Urinary bladder (tissue), 4 donors: Measurements from ENCODE around the gene EMILIN1. TPM values are rescaled to one million over a fixed set of nuclear protein-coding genes. Genes with fewer than 3 reads are reported as not detected.

ENCODE experiments used
- DNase-seq: peaks from one replicate; pipeline ENCODE4 v3.0.0-alpha.2; 2015; ENCODE audit errors: extremely low spot score
- H3K27ac ChIP-seq: one replicate; pipeline ENCODE4 v1.5.1; 2013; ENCODE audit warnings: low read depth, mild to moderate bottlenecking, moderate library complexity
- H3K36me3 ChIP-seq: one replicate; pipeline ENCODE4 v1.6.1; 2013; ENCODE audit warnings: mild to moderate bottlenecking, moderate library complexity; ENCODE audit not compliant: insufficient read depth
- H3K4me1 ChIP-seq: one replicate; pipeline ENCODE4 v1.6.1; 2013; ENCODE audit warnings: mild to moderate bottlenecking, moderate library complexity; ENCODE audit not compliant: insufficient read depth
- H3K4me3 ChIP-seq: one replicate; pipeline ENCODE4 v1.5.1; 2013; ENCODE audit warnings: low read depth, low read length
- WGBS: extraction: QIAGEN DNeasy Blood & Tissue Kit; methylation state at CpG from one replicate; pipeline ENCODE4 v1.1.7; 2013; 5-methylcytosine and 5-hydroxymethylcytosine counted together
- polyA plus RNA-seq: library from polyadenylated mRNA; stranded (reverse); fragments of 200-250 nt; gene quantifications from one replicate; pipeline ENCODE4 v1.2.3, GENCODE V29; 2013
- total RNA-seq: library from RNA; depleted of rRNA; stranded (reverse); fragments of >200 nt; gene quantifications from one replicate; pipeline ENCODE4 v1.2.3, GENCODE V29; 2014
- donor health status: healthy with polysubstance abuse.
- donor health status: healthy.

EMILIN1 gene
- total and polyA plus RNA-seq, 2 donors, result 122 to 347 TPM

- Histone ChIP-seq H3K4me1 (no peaks in the 10 kb centered on the region), H3K36me3 (no peaks in the 10 kb centered on the region), H3K27ac (peak overlapping the region; percentile 70), H3K4me3 (peak overlapping the region; percentile 58)
- WGBS, result 7% methylated on average over 52 of the region's 52 CpGs
- no peak for DNase-seq
These were observed 28.8 kb upstream of the EMILIN1 start for GRCh38 chr2:27049422-27050280.

GRCh38 chr2:27050281-27050995 is 28.0 kb upstream of the EMILIN1 start:
- WGBS, result under 1% methylated on average over 48 of the region's 48 CpGs
- DNase-seq, result peak; percentile 96
- peak overlapping the region; percentile 74 for H3K4me3 ChIP-seq
- no peaks in the 10 kb centered on the region for H3K4me1 ChIP-seq
- H3K27ac ChIP-seq, result peak overlapping the region; percentile 79
- H3K36me3 ChIP-seq, result no peaks in the 10 kb centered on the region

DNA sequence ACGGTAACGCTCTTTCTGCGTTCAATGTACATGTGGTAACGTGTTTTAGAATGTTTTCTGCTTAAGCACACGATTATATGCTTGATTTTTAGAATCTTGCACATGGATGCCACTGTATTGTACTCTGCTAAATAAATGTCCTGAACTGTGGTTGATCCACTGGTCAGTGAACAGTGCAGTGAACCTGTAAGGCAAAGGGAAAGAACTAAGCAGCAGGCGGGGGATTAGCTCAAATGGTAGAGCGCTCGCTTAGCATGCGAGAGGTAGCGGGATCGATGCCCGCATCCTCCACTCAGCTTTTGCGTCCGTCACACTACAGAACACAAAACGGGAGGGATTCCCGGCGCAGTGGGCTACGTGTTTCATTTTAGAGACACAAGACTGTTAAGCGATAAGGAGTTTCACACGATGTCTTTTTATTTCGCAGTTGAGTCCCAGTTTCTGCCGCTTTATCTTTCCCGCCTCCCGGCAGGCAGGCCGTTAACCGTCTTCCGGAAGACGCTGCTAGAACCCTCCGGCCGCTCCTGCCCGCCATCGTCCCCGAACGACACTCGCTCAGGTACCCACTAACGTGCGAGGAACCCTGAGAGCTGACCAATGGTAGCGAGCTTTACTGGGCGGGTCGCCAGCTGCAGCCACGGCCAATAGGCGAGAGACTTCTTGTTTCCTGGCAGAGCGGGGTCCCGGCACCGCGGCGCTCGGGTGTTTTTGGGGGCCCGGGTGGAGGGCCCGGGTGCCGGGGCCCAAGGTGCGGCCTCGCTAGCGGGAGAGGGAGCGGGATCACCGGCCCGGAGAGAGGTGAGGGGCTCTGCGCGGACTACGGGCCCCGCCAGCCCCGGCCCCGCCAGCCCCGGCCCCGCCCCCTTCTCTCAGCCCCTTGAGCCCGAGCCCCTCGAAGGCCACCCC is 27.2 kb upstream of the EMILIN1 start, which contains the start of gene AGBL5:
TSS of gene AGBL5 (plus strand) at position 673 of the 906 bp plus-strand sequence. CDS start 1,291 bp downstream, outside the sequence.
- WGBS, result under 1% methylated on average over 67 of the region's 67 CpGs
- H3K4me3 ChIP-seq, result peak within 1 kb of the TSS; percentile 74
- peak within 1 kb of the TSS; percentile 82 for H3K27ac ChIP-seq
- no peaks in the 10 kb centered on the region for H3K36me3 ChIP-seq
- no peaks in the 10 kb centered on the region for H3K4me1 ChIP-seq
- DNase-seq, result peak; percentile 88

DNA sequence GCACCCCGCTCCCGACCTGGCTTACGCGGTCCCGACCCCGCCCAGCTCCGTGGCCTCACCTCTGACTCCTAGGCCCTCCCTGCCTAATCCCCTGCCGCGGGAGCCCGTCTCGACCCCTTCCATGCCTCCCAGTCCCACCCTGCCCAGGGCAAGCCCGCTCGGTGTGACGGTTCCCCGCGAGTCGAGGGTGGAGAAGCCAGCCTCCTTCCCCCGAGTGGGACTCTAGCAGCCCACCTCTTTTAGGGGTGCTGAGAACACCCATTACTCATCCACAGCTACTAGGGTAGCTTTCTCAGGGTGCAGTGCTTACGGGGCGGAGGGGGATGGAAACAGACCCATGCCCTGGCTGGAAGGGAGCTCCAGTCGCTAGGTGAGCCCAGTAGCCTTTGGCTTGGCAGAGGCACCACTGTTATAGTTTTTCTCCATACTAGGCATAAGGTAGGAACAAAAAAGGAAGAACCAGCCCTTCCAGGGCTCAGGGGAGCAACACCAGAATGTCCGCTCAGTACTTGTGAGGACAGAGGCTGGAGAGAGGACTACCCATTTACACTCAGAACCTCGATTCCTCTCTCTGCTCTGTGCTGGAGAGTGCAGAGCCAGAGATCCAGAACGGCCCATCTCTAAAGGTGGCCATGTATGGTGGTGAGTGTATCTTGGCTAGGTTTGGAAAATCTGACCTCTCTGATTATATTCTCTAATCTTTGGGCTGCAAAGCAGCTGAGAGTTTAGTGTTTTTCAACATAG is 26.3 kb upstream of the EMILIN1 start:
- 4% methylated on average over 23 of the region's 24 CpGs for WGBS
- no peaks in the 10 kb centered on the region for H3K36me3 ChIP-seq
- no peak for DNase-seq

DNA sequence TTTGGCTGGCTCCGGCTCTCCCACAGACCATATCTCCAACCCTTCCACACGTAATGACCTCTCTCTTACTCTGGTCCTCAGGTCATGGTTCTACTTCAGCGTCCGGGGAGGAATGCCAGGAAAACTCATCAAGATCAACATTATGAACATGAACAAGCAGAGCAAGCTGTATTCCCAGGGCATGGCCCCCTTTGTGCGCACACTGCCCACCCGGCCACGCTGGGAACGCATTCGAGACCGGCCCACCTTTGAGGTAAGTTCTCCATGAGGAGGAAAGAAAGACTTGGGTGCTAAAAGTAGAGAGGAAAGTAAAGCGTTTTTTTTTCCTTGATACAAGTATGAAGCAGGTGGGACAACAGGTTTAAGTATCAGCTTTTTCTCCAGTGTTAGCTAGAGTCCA is 25.1 kb upstream of the EMILIN1 start:
- H3K36me3 ChIP-seq, result no peaks in the 10 kb centered on the region
- WGBS, result 86% methylated on average over 11 of the region's 11 CpGs
- no peak overlapping the region for H3K4me3 ChIP-seq

More for the DNA sequence above, 26.3 kb upstream of the EMILIN1 start:
- Histone ChIP-seq H3K4me3 (peak overlapping the region; percentile 74), H3K4me1 (no peaks in the 10 kb centered on the region), H3K27ac (peak overlapping the region; percentile 73)

GRCh38 chr2:27053776-27054175 is 24.6 kb upstream of the EMILIN1 start:
- 91% methylated on average over 8 of the region's 8 CpGs for WGBS
- Histone ChIP-seq H3K4me3 (no peak overlapping the region), H3K27ac (no peak overlapping the region), H3K4me1 (no peaks in the 10 kb centered on the region), H3K36me3 (no peaks in the 10 kb centered on the region)
- no peak for DNase-seq

More for the DNA sequence above, 25.1 kb upstream of the EMILIN1 start:
- DNase-seq, result no peak
- no peaks in the 10 kb centered on the region for H3K4me1 ChIP-seq
- no peak overlapping the region for H3K27ac ChIP-seq

- H3K4me1 ChIP-seq, result no peaks in the 10 kb centered on the region
- WGBS, result 94% methylated on average over 11 of the region's 11 CpGs
- no peak for DNase-seq
- no peaks in the 10 kb centered on the region for H3K36me3 ChIP-seq
- H3K27ac ChIP-seq, result no peak overlapping the region
- H3K4me3 ChIP-seq, result no peak overlapping the region
These were observed 23.7 kb upstream of the EMILIN1 start for GRCh38 chr2:27054721-27055120.

DNA sequence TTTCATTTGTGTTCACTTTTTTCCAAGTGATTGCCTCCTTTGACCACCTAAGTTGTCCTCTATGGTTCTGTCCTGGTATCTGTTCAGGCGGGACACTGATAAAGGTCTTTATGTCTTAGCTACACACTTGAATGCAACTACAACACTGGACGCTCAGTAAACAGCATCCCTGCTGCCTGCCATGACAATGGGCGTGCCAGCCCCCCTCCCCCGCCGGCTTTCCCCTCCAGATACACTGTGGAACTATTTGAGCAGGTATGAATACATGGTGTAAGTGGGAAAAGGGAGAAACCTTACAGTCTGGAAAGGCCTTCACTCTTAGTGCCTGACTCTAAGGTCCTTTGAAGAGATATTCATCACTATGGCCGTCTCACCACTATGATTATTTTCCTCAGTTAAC is 21.2 kb upstream of the EMILIN1 start:
- Histone ChIP-seq H3K4me3 (no peak overlapping the region), H3K4me1 (no peaks in the 10 kb centered on the region), H3K27ac (no peak overlapping the region), H3K36me3 (no peaks in the 10 kb centered on the region)
- 93% methylated on average over 6 of the region's 6 CpGs for WGBS
- no peak for DNase-seq

DNA sequence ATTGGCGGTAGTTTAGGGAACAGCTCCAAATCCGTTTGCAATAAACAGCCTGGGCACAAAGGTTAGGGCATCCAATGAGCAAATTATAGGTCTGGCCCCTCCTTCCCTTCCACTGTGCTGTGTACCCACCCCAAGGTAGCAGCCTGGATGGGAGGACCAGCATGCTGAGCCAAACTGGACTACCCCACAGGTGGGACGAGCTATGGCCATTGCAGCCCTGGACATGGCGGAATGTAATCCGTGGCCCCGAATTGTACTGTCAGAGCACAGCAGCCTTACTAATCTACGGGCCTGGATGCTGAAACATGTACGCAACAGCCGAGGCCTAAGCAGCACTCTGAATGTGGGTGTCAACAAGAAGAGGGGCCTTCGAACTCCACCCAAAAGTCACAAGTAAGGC is 20.2 kb upstream of the EMILIN1 start:
- Histone ChIP-seq H3K27ac (no peak overlapping the region), H3K4me3 (no peak overlapping the region), H3K36me3 (no peaks in the 10 kb centered on the region), H3K4me1 (no peaks in the 10 kb centered on the region)
- WGBS, result 89% methylated on average over 10 of the region's 10 CpGs
- no peak for DNase-seq

- Histone ChIP-seq H3K4me3 (no peak overlapping the region), H3K4me1 (no peaks in the 10 kb centered on the region), H3K36me3 (no peaks in the 10 kb centered on the region), H3K27ac (no peak overlapping the region)
- DNase-seq, result no peak
- WGBS, result 78% methylated on average over 15 of the region's 15 CpGs
These were observed 19.1 kb upstream of the EMILIN1 start for GRCh38 chr2:27059141-27059820.

GRCh38 chr2:27060323-27060722 is 18.1 kb upstream of the EMILIN1 start:
- no peaks in the 10 kb centered on the region for H3K36me3 ChIP-seq
- H3K27ac ChIP-seq, result no peak overlapping the region
- WGBS, result 92% methylated on average over 3 of the region's 3 CpGs
- H3K4me1 ChIP-seq, result no peaks in the 10 kb centered on the region
- no peak overlapping the region for H3K4me3 ChIP-seq
- DNase-seq, result no peak

DNA sequence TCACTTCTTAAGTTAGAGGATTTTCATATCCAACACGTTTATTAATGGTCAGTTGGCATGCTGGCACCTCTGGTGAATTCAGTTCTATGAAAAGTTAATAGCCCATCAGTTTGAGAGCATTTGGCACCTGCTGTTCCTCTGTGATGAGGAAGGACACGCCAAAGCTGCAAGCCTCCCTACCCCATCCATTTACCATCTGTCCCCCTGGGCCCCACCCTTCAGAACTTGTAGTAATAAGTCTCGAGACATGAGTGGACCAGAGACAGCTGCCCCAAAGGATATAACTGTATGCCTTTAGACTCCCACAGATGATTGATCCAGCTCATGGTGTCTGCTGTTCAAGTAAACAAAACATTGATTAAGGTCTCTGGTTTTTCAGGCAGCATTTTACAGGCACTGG is 13.3 kb upstream of the EMILIN1 start:
- Histone ChIP-seq H3K27ac (no peak overlapping the region), H3K36me3 (no peaks in the 10 kb centered on the region), H3K4me3 (no peak overlapping the region), H3K4me1 (no peaks in the 10 kb centered on the region)
- no peak for DNase-seq
- WGBS, result 87% methylated on average over 3 of the region's 3 CpGs
